Measurements from ENCODE around the gene ASB7. TPM values are rescaled to one million over a fixed set of nuclear protein-coding genes. Genes with fewer than 3 reads are reported as not detected.

Gene ASB7
- total and polyA plus RNA-seq, 2 experiments from 2014 or later = 8.1 to 13.2 TPM

DNA sequence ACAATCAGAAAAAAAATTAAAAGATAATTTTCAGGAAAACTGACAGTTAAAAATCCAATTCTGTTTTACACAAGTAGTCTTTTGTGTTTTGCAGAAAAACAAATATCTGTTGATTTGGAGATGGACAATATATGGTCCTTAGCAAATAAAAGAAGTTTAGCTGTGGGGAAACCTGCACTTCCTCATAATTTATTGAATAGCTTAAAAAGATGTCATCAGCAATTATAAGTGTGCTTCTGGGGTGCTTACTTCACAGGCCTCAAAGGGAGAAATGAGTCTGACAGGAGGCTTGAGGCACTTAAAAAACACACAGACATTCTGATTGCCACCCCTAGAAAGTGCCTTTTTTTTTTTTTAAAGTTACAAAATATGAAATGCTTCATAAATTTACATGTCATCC, 42.1 kb upstream of the ASB7 start:
- no peaks in the 10 kb centered on the region; the same call in 1 of the 2 replicates for H3K4me1 ChIP-seq (ENCODE audit: insufficient read depth)
- H3K27ac ChIP-seq = no peak overlapping the region
- in situ Hi-C loops (cut with MboI) = no loop called here
- no peaks in the 10 kb centered on the region for H4K20me1 ChIP-seq (ENCODE audit: insufficient read depth)
- no peak for DNase-seq
- H3K4me3 ChIP-seq = no peak overlapping the region
- H3K36me3 ChIP-seq (ENCODE audit: low read depth) = no peaks in the 10 kb centered on the region
- no peaks in the 10 kb centered on the region for H3K9me2 ChIP-seq (ENCODE audit: insufficient read depth)
- H3K27me3 ChIP-seq (replicated peaks; ENCODE audit: insufficient read depth) = no peaks in the 10 kb centered on the region
- TF ChIP-seq EZH2phosphoT487 (IDR thresholded peaks at IDR 0.05; ENCODE audit: insufficient read depth, low read depth) = no peak
- TF ChIP-seq EZH2 (IDR thresholded peaks at IDR 0.05; ENCODE audit: insufficient read depth, poor library complexity, severe bottlenecking) = no peak
- no peaks in the 10 kb centered on the region for H3K9me3 ChIP-seq (ENCODE audit: low read depth)
- H3K9ac ChIP-seq = no peak overlapping the region
- H3F3A ChIP-seq (ENCODE audit: insufficient read depth) = no peaks in the 10 kb centered on the region
- H2AFZ ChIP-seq = no peak overlapping the region
- H3K79me2 ChIP-seq (ENCODE audit: insufficient read depth) = no peaks in the 10 kb centered on the region
- no peak overlapping the region for H3K4me2 ChIP-seq (ENCODE audit: unreplicated experiment)

DNA sequence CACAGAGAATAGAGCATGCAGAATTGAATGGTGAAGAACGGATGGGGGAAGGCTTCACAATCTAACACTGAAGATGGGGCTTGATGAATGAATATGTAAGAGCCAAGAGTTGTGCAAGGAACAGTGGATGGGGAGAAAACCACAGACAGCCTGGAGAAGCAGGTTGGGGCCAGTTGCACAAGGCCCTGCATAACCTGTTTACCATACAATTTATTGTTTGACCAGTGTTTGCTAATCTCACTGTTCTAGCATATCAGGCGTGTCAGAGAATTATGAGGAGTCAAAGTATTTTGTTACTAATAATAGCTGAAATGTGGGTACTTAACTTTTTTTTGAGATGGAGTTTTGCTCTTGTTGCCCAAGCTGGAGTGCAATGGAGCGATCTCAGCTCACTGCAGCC, 36.8 kb upstream of the ASB7 start:
- Histone ChIP-seq H3K27me3 (replicated peaks; ENCODE audit: insufficient read depth) (no peaks in the 10 kb centered on the region), H3K36me3 (ENCODE audit: low read depth) (no peaks in the 10 kb centered on the region), H3K9me2 (ENCODE audit: insufficient read depth) (no peaks in the 10 kb centered on the region), H3F3A (ENCODE audit: insufficient read depth) (no peaks in the 10 kb centered on the region), H3K4me3 (no peak overlapping the region), H4K20me1 (ENCODE audit: insufficient read depth) (no peaks in the 10 kb centered on the region), H3K9ac (no peak overlapping the region), H3K4me2 (ENCODE audit: unreplicated experiment) (no peak overlapping the region), H3K79me2 (ENCODE audit: insufficient read depth) (no peaks in the 10 kb centered on the region), H3K4me1 (ENCODE audit: insufficient read depth) (no peaks in the 10 kb centered on the region), H3K27ac (no peak overlapping the region), H2AFZ (no peak overlapping the region), H3K9me3 (ENCODE audit: low read depth) (no peaks in the 10 kb centered on the region)
- TF ChIP-seq EZH2 (IDR thresholded peaks at IDR 0.05; ENCODE audit: insufficient read depth, poor library complexity, severe bottlenecking) (no peak), EZH2phosphoT487 (IDR thresholded peaks at IDR 0.05; ENCODE audit: insufficient read depth, low read depth) (no peak)
- in situ Hi-C loops (cut with MboI) = no loop called here
- no peak for DNase-seq
- 69 to 72% methylated on average over 3 of the region's 3 CpGs for WGBS, 2 experiments (ENCODE audit: low coverage in 1 of 2, low lambda C conversion rate in 2 of 2, missing lambda C conversion rate in 2 of 2)

DNA sequence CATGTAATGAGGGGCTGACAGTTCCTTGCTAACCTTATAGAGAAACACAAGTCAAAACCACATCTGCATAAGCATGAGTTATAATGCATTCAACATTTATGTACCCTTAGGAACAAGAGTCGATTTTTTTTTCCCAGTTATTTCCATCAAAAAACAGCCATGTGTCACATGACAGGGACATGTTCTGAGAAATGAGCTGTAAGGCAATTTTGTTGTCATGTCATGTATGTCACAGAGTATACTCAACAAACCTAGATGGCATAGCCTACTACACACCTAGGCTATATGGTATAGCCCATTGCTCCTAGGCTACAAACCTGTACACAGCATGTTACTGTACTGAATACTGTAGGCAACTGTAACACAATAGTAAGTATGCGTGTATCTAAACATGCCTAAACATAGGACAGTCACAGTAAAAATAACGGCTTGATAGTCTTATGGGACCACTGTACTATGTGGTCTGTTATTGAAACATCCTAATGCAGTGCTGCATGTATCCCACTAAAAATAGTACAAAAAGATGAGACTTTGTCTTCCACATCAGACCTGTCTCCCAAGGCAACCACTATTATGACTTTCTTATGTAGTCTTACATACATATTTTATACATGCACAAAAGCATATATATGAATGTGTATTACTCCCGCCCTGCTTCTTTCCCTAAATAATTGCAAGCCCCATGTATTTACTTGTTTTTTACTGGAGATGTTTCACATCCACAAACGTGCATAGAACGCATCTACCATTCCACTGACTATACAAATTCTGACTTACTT, 35.4 kb upstream of the ASB7 start:
- Histone ChIP-seq H3K9me3 (ENCODE audit: low read depth) (no peaks in the 10 kb centered on the region), H3K4me1 (ENCODE audit: insufficient read depth) (no peaks in the 10 kb centered on the region), H4K20me1 (ENCODE audit: insufficient read depth) (no peaks in the 10 kb centered on the region), H3K9me2 (ENCODE audit: insufficient read depth) (no peaks in the 10 kb centered on the region), H3K79me2 (ENCODE audit: insufficient read depth) (no peaks in the 10 kb centered on the region), H3K4me3 (no peak overlapping the region), H3F3A (ENCODE audit: insufficient read depth) (no peaks in the 10 kb centered on the region), H3K36me3 (ENCODE audit: low read depth) (no peaks in the 10 kb centered on the region; the same call in 1 of the 2 replicates), H3K27ac (no peak overlapping the region), H3K27me3 (replicated peaks; ENCODE audit: insufficient read depth) (no peaks in the 10 kb centered on the region), H2AFZ (no peak overlapping the region), H3K9ac (no peak overlapping the region), H3K4me2 (ENCODE audit: unreplicated experiment) (no peak overlapping the region)
- DNase-seq = no peak
- in situ Hi-C loops (cut with MboI) = no loop called here
- no peak for TF ChIP-seq EZH2 (IDR thresholded peaks at IDR 0.05; ENCODE audit: insufficient read depth, poor library complexity, severe bottlenecking)
- no peak for TF ChIP-seq EZH2phosphoT487 (IDR thresholded peaks at IDR 0.05; ENCODE audit: insufficient read depth, low read depth)
- 97 to 98% methylated on average over 6 of the region's 6 CpGs for WGBS, 2 experiments (ENCODE audit: low coverage in 1 of 2, low lambda C conversion rate in 2 of 2, missing lambda C conversion rate in 2 of 2)

DNA sequence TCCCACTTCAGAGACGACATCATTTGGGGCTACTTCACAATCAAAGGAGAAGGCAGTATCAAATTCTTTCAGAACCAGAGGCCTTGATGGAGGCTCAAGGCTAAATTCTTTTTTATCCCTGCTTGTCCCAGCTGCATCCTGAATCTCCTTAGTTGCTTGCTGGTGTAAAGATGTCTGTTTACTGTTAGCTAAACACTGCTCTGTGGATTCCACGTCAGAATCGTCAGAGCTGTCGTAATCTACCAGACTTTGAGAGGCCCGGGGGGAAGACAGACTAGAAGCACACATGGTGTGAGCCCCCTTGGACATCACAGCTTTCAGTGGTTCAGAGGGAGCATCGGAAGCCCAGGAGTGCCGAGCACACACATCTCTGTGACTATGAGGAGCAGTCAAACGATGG, 33.0 kb upstream of the ASB7 start:
- no peaks in the 10 kb centered on the region for H3F3A ChIP-seq (ENCODE audit: insufficient read depth)
- no peaks in the 10 kb centered on the region for H3K4me1 ChIP-seq (ENCODE audit: insufficient read depth)
- in situ Hi-C loops (cut with MboI) = no loop called here
- H3K27me3 ChIP-seq (replicated peaks; ENCODE audit: insufficient read depth) = no peaks in the 10 kb centered on the region
- no peaks in the 10 kb centered on the region for H3K79me2 ChIP-seq (ENCODE audit: insufficient read depth)
- H3K9me3 ChIP-seq (ENCODE audit: low read depth) = no peaks in the 10 kb centered on the region
- H3K9me2 ChIP-seq (ENCODE audit: insufficient read depth) = no peaks in the 10 kb centered on the region
- H3K27ac ChIP-seq = no peak overlapping the region
- 91 to 94% methylated on average over 8 of the region's 8 CpGs for WGBS, 2 experiments (ENCODE audit: low coverage in 1 of 2, low lambda C conversion rate in 2 of 2, missing lambda C conversion rate in 2 of 2)
- TF ChIP-seq EZH2phosphoT487 (IDR thresholded peaks at IDR 0.05; ENCODE audit: insufficient read depth, low read depth) (no peak), EZH2 (IDR thresholded peaks at IDR 0.05; ENCODE audit: insufficient read depth, poor library complexity, severe bottlenecking) (no peak)
- no peak overlapping the region for H3K9ac ChIP-seq
- no peak overlapping the region for H3K4me3 ChIP-seq
- no peak for DNase-seq
- H2AFZ ChIP-seq = no peak overlapping the region
- no peaks in the 10 kb centered on the region for H4K20me1 ChIP-seq (ENCODE audit: insufficient read depth)
- peaks cover 5% of the 10 kb centered on the region; the same call in 1 of the 2 replicates for H3K36me3 ChIP-seq (ENCODE audit: low read depth)
- H3K4me2 ChIP-seq (ENCODE audit: unreplicated experiment) = no peak overlapping the region
